IMR-90 (cell line): Measurements from ENCODE around the gene MAPK10. TPM values are rescaled to one million over a fixed set of nuclear protein-coding genes. Genes with fewer than 3 reads are reported as not detected.
A peak's percentile ranks its signal among the peaks of the same experiment; 100 is the strongest.

Experiments
- ATAC-seq: fragments of 200-7000 bp; cut with Tn5 transposase; 2 replicates; pipeline ENCODE4 v1.9.1; 2020; ENCODE audit warnings: low read depth, mild to moderate bottlenecking, moderate library complexity
- BruUV-seq: library from RNA; stranded (reverse); fragments of 400-500 nt; replicated peaks from 2 replicates; lab custom pipeline; 2021; lab: Mats Ljungman, UMichigan
- CTCF ChIA-PET: fragments of 300-600 bp; formaldehyde crosslinking; extraction: SDS; loops from one replicate; lab custom pipeline; 2021; ENCODE audit warnings: antibody characterized with exemption; lab: Yijun Ruan, JAX
- POLR2A ChIA-PET: fragments of 300-600 bp; sonication (Branson Sonifier 250); formaldehyde crosslinking; loops from one replicate; lab custom pipeline; 2022; ENCODE audit warnings: antibody characterized with exemption; ENCODE audit not compliant: unreplicated experiment; lab: Charles Lee
- DNase-seq: peaks from one replicate; pipeline ENCODE4 v3.0.0; 2013
- H2AFZ ChIP-seq: replicated peaks from 2 replicates; pipeline ENCODE3; 2013; ENCODE audit warnings: low read length, mild to moderate bottlenecking; ENCODE audit not compliant: poor library complexity
- H2AK5ac ChIP-seq: 2 replicates; pipeline ENCODE4 v1.6.1; 2013; ENCODE audit warnings: low read depth, low read length, inconsistent platforms
- H2AK9ac ChIP-seq: replicated peaks from 2 replicates; pipeline ENCODE3; 2013; ENCODE audit warnings: mild to moderate bottlenecking, low read depth, low read length, moderate library complexity; ENCODE audit not compliant: poor library complexity
- H2BK120ac ChIP-seq: 2 replicates; pipeline ENCODE4 v1.6.1; 2013; ENCODE audit warnings: low read depth, low read length, inconsistent platforms
- H2BK15ac ChIP-seq: 3 replicates; pipeline ENCODE4 v1.6.1; 2013; ENCODE audit warnings: low read depth, low read length, inconsistent platforms
- H2BK20ac ChIP-seq: 2 replicates; pipeline ENCODE4 v1.6.1; 2013; ENCODE audit warnings: low read depth, mild to moderate bottlenecking, inconsistent platforms, low read length, moderate library complexity
- H2BK5ac ChIP-seq: 2 replicates; pipeline ENCODE4 v1.6.1; 2013; ENCODE audit warnings: mild to moderate bottlenecking, low read depth, low read length, inconsistent platforms; ENCODE audit not compliant: poor library complexity, severe bottlenecking
- H3K14ac ChIP-seq: replicated peaks from 2 replicates; pipeline ENCODE4 v1.6.1; 2013; ENCODE audit warnings: low read depth, low read length, inconsistent platforms
- H3K18ac ChIP-seq: 2 replicates; pipeline ENCODE4 v1.6.1; 2013; ENCODE audit warnings: low read depth, low read length, control low read depth
- H3K23ac ChIP-seq: 2 replicates; pipeline ENCODE4 v1.6.1; 2013; ENCODE audit warnings: low read depth, low read length, inconsistent platforms
- H3K27ac ChIP-seq: 2 replicates; pipeline ENCODE4 v1.5.1; 2013; ENCODE audit warnings: mild to moderate bottlenecking, control low read depth, low read length; ENCODE audit not compliant: insufficient read depth
- H3K27me3 ChIP-seq: 2 replicates; pipeline ENCODE4 v1.6.1; 2013; ENCODE audit warnings: low read length; ENCODE audit not compliant: control insufficient read depth, insufficient read depth
- H3K36me3 ChIP-seq: 2 replicates; pipeline ENCODE4 v1.6.1; 2013; ENCODE audit warnings: low read length, mixed read lengths; ENCODE audit not compliant: control insufficient read depth, insufficient read depth
- H3K4ac ChIP-seq: 2 replicates; pipeline ENCODE4 v1.6.1; 2013; ENCODE audit warnings: low read depth, low read length, inconsistent platforms
- H3K4me1 ChIP-seq: 2 replicates; pipeline ENCODE4 v1.6.1; 2013; ENCODE audit warnings: low read length, mixed read lengths; ENCODE audit not compliant: control insufficient read depth, insufficient read depth
- H3K4me2 ChIP-seq: 2 replicates; pipeline ENCODE4 v1.6.1; 2013; ENCODE audit warnings: low read depth, mild to moderate bottlenecking, control low read depth, low read length, moderate library complexity
- H3K4me3 ChIP-seq: 2 replicates; pipeline ENCODE4 v1.5.1; 2013; ENCODE audit warnings: low read depth, mild to moderate bottlenecking, control low read depth, low read length, moderate library complexity; ENCODE audit not compliant: insufficient read depth
- H3K56ac ChIP-seq: 2 replicates; pipeline ENCODE4 v1.6.1; 2013; ENCODE audit warnings: low read length, inconsistent platforms; ENCODE audit not compliant: insufficient read depth; ENCODE audit errors: extremely low read depth
- H3K79me1 ChIP-seq, 2 experiments: 2 replicates each; pipeline ENCODE4 v1.6.1; 2013; ENCODE audit warnings: low read length in 2 of 2, inconsistent platforms in 1 of 2, low read depth in 1 of 2
- H3K9ac ChIP-seq: 2 replicates; pipeline ENCODE4 v1.6.1; 2013; ENCODE audit warnings: low read depth, low read length, control low read depth
- H3K9me1 ChIP-seq: 2 replicates; pipeline ENCODE4 v1.6.1; 2013; ENCODE audit warnings: low read length, inconsistent platforms; ENCODE audit not compliant: insufficient read depth
- H3K9me3 ChIP-seq: 2 replicates; pipeline ENCODE4 v1.6.1; 2013; ENCODE audit warnings: low read length; ENCODE audit not compliant: control insufficient read depth, insufficient read depth
- H4K20me1 ChIP-seq: 2 replicates; pipeline ENCODE4 v1.6.1; 2013; ENCODE audit warnings: low read length, inconsistent platforms; ENCODE audit not compliant: insufficient read depth
- H4K5ac ChIP-seq: 2 replicates; pipeline ENCODE4 v1.6.1; 2013; ENCODE audit warnings: mild to moderate bottlenecking, low read depth, low read length, control low read depth
- H4K8ac ChIP-seq, 2 experiments: 2 replicates each; pipeline ENCODE4 v1.6.1; 2013; ENCODE audit warnings: low read depth in 2 of 2, low read length in 2 of 2, control low read depth in 1 of 2, inconsistent platforms in 1 of 2
- H4K91ac ChIP-seq: 2 replicates; pipeline ENCODE4 v1.6.1; 2013; ENCODE audit warnings: low read depth, low read length, inconsistent platforms; ENCODE audit not compliant: insufficient read depth
- BHLHE40 ChIP-seq: fragments of 150-350 bp; IDR thresholded peaks from 2 replicates; pipeline ENCODE4 v1.6.1; 2016; ENCODE audit warnings: mild to moderate bottlenecking, low read depth, low read length
- CEBPB ChIP-seq: IDR thresholded peaks from 2 replicates; pipeline ENCODE4 v1.6.1; 2012; ENCODE audit warnings: low read depth, low read length, improper control_type of control experiment
- CHD1 ChIP-seq: IDR thresholded peaks from 2 replicates; pipeline ENCODE4 v1.6.1; 2012; ENCODE audit warnings: low read depth, low read length, improper control_type of control experiment
- CTCF ChIP-seq: conservative IDR thresholded peaks from 2 replicates; pipeline ENCODE4 v1.5.1; 2012; ENCODE audit warnings: mild to moderate bottlenecking, low read depth, low read length, improper control_type of control experiment
- FOS ChIP-seq: fragments of 150-350 bp; IDR thresholded peaks from 2 replicates; pipeline ENCODE4 v1.6.1; 2016; ENCODE audit warnings: low read depth, low read length
- MAZ ChIP-seq: IDR thresholded peaks from 2 replicates; pipeline ENCODE4 v1.6.1; 2012; ENCODE audit warnings: low read depth, mild to moderate bottlenecking, low read length, improper control_type of control experiment, moderate library complexity, borderline replicate concordance
- NFE2L2 ChIP-seq: fragments of 150-350 bp; IDR thresholded peaks from 2 replicates; pipeline ENCODE4 v1.6.1; 2016; ENCODE audit warnings: low read depth, mild to moderate bottlenecking, low read length
- POLR2A ChIP-seq: IDR thresholded peaks from 2 replicates; pipeline ENCODE4 v1.6.1; 2012; ENCODE audit warnings: mild to moderate bottlenecking, low read depth, low read length
- RAD21 ChIP-seq: IDR thresholded peaks from 2 replicates; pipeline ENCODE4 v1.6.1; 2012; ENCODE audit warnings: low read length, improper control_type of control experiment
- RCOR1 ChIP-seq: IDR thresholded peaks from 2 replicates; pipeline ENCODE4 v1.6.1; 2012; ENCODE audit warnings: mild to moderate bottlenecking, low read length, improper control_type of control experiment; ENCODE audit not compliant: insufficient replicate concordance
- RFX5 ChIP-seq: IDR thresholded peaks from 2 replicates; pipeline ENCODE4 v1.8.0; 2012; ENCODE audit warnings: low read depth, mild to moderate bottlenecking, low read length, moderate library complexity
- SMC3 ChIP-seq: fragments of 150-350 bp; IDR thresholded peaks from 2 replicates; pipeline ENCODE4 v1.6.1; 2016; ENCODE audit warnings: low read depth, mild to moderate bottlenecking, antibody characterized with exemption, low read length, moderate library complexity
- WGBS, 2 experiments: methylation state at CpG; one replicate each; pipeline versions ENCODE4 v1.1.5 to v1.1.7; 2013; ENCODE audit warnings: missing lambda C conversion rate in 2 of 2; ENCODE audit not compliant: insufficient read length in 1 of 2; ENCODE audit errors: extremely low coverage in 2 of 2; 5-methylcytosine and 5-hydroxymethylcytosine counted together
- dilution Hi-C: fragments of 300-500 bp; cut with HindIII; formaldehyde crosslinking; loops from one replicate; pipeline ENCODE4 v1.14.3; 2018; ENCODE audit warnings: low sequenced_read_pairs; ENCODE audit not compliant: unreplicated experiment
- in situ Hi-C: fragments of 300-500 bp; cut with MboI; formaldehyde crosslinking; loops from 3 replicates; pipeline ENCODE4 v1.14.3; 2019; ENCODE audit warnings: low sequenced_read_pairs, inconsistent platforms, mixed read lengths
- intact Hi-C: fragments of 100-400 bp; cut with micrococcal nuclease; formaldehyde crosslinking; loops from 2 replicates; pipeline ENCODE4 v1.10.0; 2022
- polyA plus RNA-seq, 3 experiments: library from polyadenylated mRNA; depleted of rRNA; stranded (reverse); fragments of >200 nt; gene quantifications; 2 replicates each; pipeline ENCODE4 v1.2.3, GENCODE V29; 2012; ENCODE audit warnings: low replicate concordance in 1 of 3
- total RNA-seq: library from RNA; depleted of rRNA; stranded (reverse); fragments of >200 nt; gene quantifications from 2 replicates; pipeline ENCODE4 v1.2.3, GENCODE V29; 2012

Gene MAPK10
- total and polyA plus RNA-seq, 2 of the 4 experiments (the other 2 are of a cell fraction) = 2.8 to 6.5 TPM

- no peak overlapping the region; the same call in 1 of the 2 replicates for H3K4me2 ChIP-seq
- no peaks in the 10 kb centered on the region for H3K9me3 ChIP-seq
- H2BK120ac ChIP-seq = peak overlapping the region; percentile 42; the same call in 1 of the 2 replicates
- ChIA-PET POLR2A (no interaction called here), CTCF (interaction anchor here (1.0 to 1.4 kb wide), 2 partner anchors 69 to 241 kb away, joined by 3 to 4 read pairs; no protein-coding TSS in a partner anchor)
- H3K4ac ChIP-seq = no peak overlapping the region; the same call in 1 of the 2 replicates
- H2AFZ ChIP-seq = no peak overlapping the region
- H3K9me1 ChIP-seq = 0 out of 2 replicates have a peak, but pooled peaks cover 2% of the 10 kb centered on the region
- no peak overlapping the region for H3K56ac ChIP-seq
- H4K8ac ChIP-seq = 0 out of 4 replicates have a peak overlapping the region, but pooled peaks of 1 of the 2 experiments have one; percentile 48
- dilution Hi-C loops (no loop called here), intact Hi-C loops (no loop called here), in situ Hi-C loops (loop anchor here (10.0 kb wide), 1 partner anchor 273 kb away; no protein-coding TSS in a partner anchor)
- H3K23ac ChIP-seq = no peak overlapping the region
- H3K4me3 ChIP-seq = no peak overlapping the region
- no peak overlapping the region; the same call in 1 of the 2 replicates for H4K5ac ChIP-seq
- H3K18ac ChIP-seq = peak overlapping the region; percentile 90; the same call in 1 of the 2 replicates
- no peak overlapping the region for H3K9ac ChIP-seq
- ATAC-seq = no peak
- no peak overlapping the region for H4K91ac ChIP-seq
- no TSS peak for BruUV-seq
- no peaks in the 10 kb centered on the region for H3K36me3 ChIP-seq
- no peaks in the 10 kb centered on the region for H3K27me3 ChIP-seq
- no peak overlapping the region for H2AK9ac ChIP-seq
- H2AK5ac ChIP-seq = no peak overlapping the region
- TF ChIP-seq RFX5 = no peak
- TF ChIP-seq RCOR1 = no peak
- no peak for TF ChIP-seq POLR2A
- TF ChIP-seq NFE2L2 = no peak
- no peak for TF ChIP-seq MAZ
- TF ChIP-seq CTCF = no peak
- TF ChIP-seq FOS = no peak
- TF ChIP-seq CHD1 = no peak
- no peak for TF ChIP-seq SMC3
- TF ChIP-seq BHLHE40 = no peak
- no peak for TF ChIP-seq CEBPB
- TF ChIP-seq RAD21 = no peak
- no peak for DNase-seq
- WGBS, 2 experiments = no CpG with 5 or more reads among the region's 1 CpG
- peak overlapping the region; percentile 67 for H3K14ac ChIP-seq
- peak overlapping the region; percentile 73; the same call in 1 of the 2 replicates for H2BK20ac ChIP-seq
- H4K20me1 ChIP-seq = no peaks in the 10 kb centered on the region
- no peaks in the 10 kb centered on the region for H3K79me1 ChIP-seq
- H3K4me1 ChIP-seq = peaks cover 9% of the 10 kb centered on the region
- H2BK5ac ChIP-seq = no peak overlapping the region
- H3K27ac ChIP-seq = no peak overlapping the region
- peak overlapping the region; percentile 87; the same call in 1 of the 3 replicates for H2BK15ac ChIP-seq
Measured at GRCh38 chr4:86038037-86038436, 321.8 kb downstream of the MAPK10 start.
